Measurements from ENCODE around the gene NVL. TPM values are rescaled to one million over a fixed set of nuclear protein-coding genes. Genes with fewer than 3 reads are reported as not detected.

The NVL gene
- polyA plus RNA-seq, 1 donor from 2014 or later: 77.3 TPM

GRCh38 chr1:224274970-224275626 is 54.9 kb downstream of the NVL start:
- Histone ChIP-seq H3K4me2 (ENCODE audit: low read length) (no peak overlapping the region), H3K4me3 (ENCODE audit: low read length) (no peak overlapping the region), H3K27me3 (ENCODE audit: insufficient read depth, low read depth, low read length) (no peaks in the 10 kb centered on the region), H3K27ac (ENCODE audit: low read length) (no peak overlapping the region), H3K9me3 (ENCODE audit: low read length) (no peaks in the 10 kb centered on the region), H3K9me2 (ENCODE audit: insufficient read depth, low read length) (no peaks in the 10 kb centered on the region), H4K20me1 (ENCODE audit: insufficient read depth) (no peaks in the 10 kb centered on the region), H2AFZ (ENCODE audit: low read depth, low read length) (no peak overlapping the region), H3F3A (ENCODE audit: insufficient read depth, low read length, poor library complexity, severe bottlenecking) (no peaks in the 10 kb centered on the region), H3K36me3 (ENCODE audit: insufficient read depth, low read length) (no peaks in the 10 kb centered on the region), H3K79me2 (replicated peaks; ENCODE audit: insufficient read depth, low read length) (no peaks in the 10 kb centered on the region), H3K9ac (ENCODE audit: low read length) (no peak overlapping the region)
- TF ChIP-seq CTCF (IDR thresholded peaks at IDR 0.05; ENCODE audit: poor library complexity, severe bottlenecking) (no peak), POLR2AphosphoS5 (IDR thresholded peaks at IDR 0.05) (no peak), TAF1 (IDR thresholded peaks at IDR 0.05; ENCODE audit: low read depth) (no peak), EZH2 (IDR thresholded peaks at IDR 0.05; ENCODE audit: borderline replicate concordance, insufficient read depth, low read length, poor library complexity, severe bottlenecking) (no peak), MXI1 (conservative IDR thresholded peaks at IDR 0.05; ENCODE audit: poor library complexity, severe bottlenecking) (no peak), REST (IDR thresholded peaks at IDR 0.05; ENCODE audit: borderline replicate concordance) (no peak), EP300 (conservative IDR thresholded peaks at IDR 0.05; ENCODE audit: poor library complexity, severe bottlenecking) (no peak), SMC3 (conservative IDR thresholded peaks at IDR 0.05; ENCODE audit: poor library complexity) (no peak), RAD21 (conservative IDR thresholded peaks at IDR 0.05) (no peak)

GRCh38 chr1:224273641-224274040 is 56.3 kb downstream of the NVL start:
- Histone ChIP-seq H3F3A (ENCODE audit: insufficient read depth, low read length, poor library complexity, severe bottlenecking) (no peaks in the 10 kb centered on the region), H3K79me2 (replicated peaks; ENCODE audit: insufficient read depth, low read length) (no peaks in the 10 kb centered on the region), H3K36me3 (ENCODE audit: insufficient read depth, low read length) (no peaks in the 10 kb centered on the region), H3K9me3 (ENCODE audit: low read length) (no peaks in the 10 kb centered on the region), H3K4me3 (ENCODE audit: low read length) (no peak overlapping the region), H4K20me1 (ENCODE audit: insufficient read depth) (no peaks in the 10 kb centered on the region), H3K27me3 (ENCODE audit: insufficient read depth, low read depth, low read length) (no peaks in the 10 kb centered on the region), H3K9me2 (ENCODE audit: insufficient read depth, low read length) (no peaks in the 10 kb centered on the region), H3K9ac (ENCODE audit: low read length) (no peak overlapping the region), H2AFZ (ENCODE audit: low read depth, low read length) (no peak overlapping the region), H3K27ac (ENCODE audit: low read length) (no peak overlapping the region), H3K4me2 (ENCODE audit: low read length) (no peak overlapping the region)
- TF ChIP-seq EZH2 (IDR thresholded peaks at IDR 0.05; ENCODE audit: borderline replicate concordance, insufficient read depth, low read length, poor library complexity, severe bottlenecking) (no peak), SMC3 (conservative IDR thresholded peaks at IDR 0.05; ENCODE audit: poor library complexity) (no peak), MXI1 (conservative IDR thresholded peaks at IDR 0.05; ENCODE audit: poor library complexity, severe bottlenecking) (no peak), TAF1 (IDR thresholded peaks at IDR 0.05; ENCODE audit: low read depth) (no peak), RAD21 (conservative IDR thresholded peaks at IDR 0.05) (no peak), CTCF (IDR thresholded peaks at IDR 0.05; ENCODE audit: poor library complexity, severe bottlenecking) (no peak), POLR2AphosphoS5 (IDR thresholded peaks at IDR 0.05) (no peak), REST (IDR thresholded peaks at IDR 0.05; ENCODE audit: borderline replicate concordance) (no peak), EP300 (conservative IDR thresholded peaks at IDR 0.05; ENCODE audit: poor library complexity, severe bottlenecking) (no peak)

All from neural cell (in vitro differentiated cells).